Activated naive CD8-positive, alpha-beta T cell treated with anti-CD3 and anti-CD28 coated beads for 36 hours (primary cell): ENCODE measurements around the gene SLC17A8. TPM values are rescaled to one million over a fixed set of nuclear protein-coding genes. Genes with fewer than 3 reads are reported as not detected.

Experiments used
- DNase-seq: peaks from one replicate; pipeline ENCODE4 v3.0.0; 2021
- H3K27ac Mint-ChIP-seq: one replicate; pipeline ENCODE4 v1.8.0; 2022; ENCODE audit warnings: mild to moderate bottlenecking, moderate library complexity, mixed read lengths
- H3K27me3 Mint-ChIP-seq: one replicate; pipeline ENCODE4 v1.8.0; 2022; ENCODE audit warnings: mild to moderate bottlenecking, mixed read lengths
- H3K36me3 Mint-ChIP-seq: one replicate; pipeline ENCODE4 v1.8.0; 2021; ENCODE audit warnings: mild to moderate bottlenecking, mixed read lengths
- H3K4me1 Mint-ChIP-seq: one replicate; pipeline ENCODE4 v1.8.0; 2021; ENCODE audit warnings: mixed read lengths
- H3K4me3 Mint-ChIP-seq: one replicate; pipeline ENCODE4 v1.8.0; 2022; ENCODE audit warnings: mild to moderate bottlenecking, moderate library complexity, mixed read lengths
- H3K9me3 Mint-ChIP-seq: one replicate; pipeline ENCODE4 v1.8.0; 2022; ENCODE audit warnings: mixed read lengths
- total RNA-seq, 2 experiments: library from RNA; stranded (reverse); gene quantifications; one replicate each; pipeline ENCODE4 v1.2.3, GENCODE V29; 2021

The SLC17A8 gene
- total RNA-seq, 2 experiments from 2014 or later: not detected

- H3K36me3 Mint-ChIP-seq: no peaks in the 10 kb centered on the region
- no peak for DNase-seq
- H3K4me1 Mint-ChIP-seq: no peaks in the 10 kb centered on the region
- H3K9me3 Mint-ChIP-seq: no peaks in the 10 kb centered on the region
- H3K27ac Mint-ChIP-seq: no peak overlapping the region
- H3K4me3 Mint-ChIP-seq: no peak overlapping the region
- peaks cover 4% of the 10 kb centered on the region for H3K27me3 Mint-ChIP-seq
These were observed 8.0 kb upstream of the SLC17A8 start for GRCh38 chr12:100348657-100349454.

GRCh38 chr12:100359248-100359647 lies 2.4 kb downstream of the SLC17A8 start:
- no peak overlapping the region for H3K27ac Mint-ChIP-seq
- H3K4me1 Mint-ChIP-seq: no peaks in the 10 kb centered on the region
- no peak overlapping the region for H3K4me3 Mint-ChIP-seq
- no peaks in the 10 kb centered on the region for H3K9me3 Mint-ChIP-seq
- H3K27me3 Mint-ChIP-seq: peaks cover 37% of the 10 kb centered on the region
- DNase-seq: no peak
- no peaks in the 10 kb centered on the region for H3K36me3 Mint-ChIP-seq

GRCh38 chr12:100359822-100360221 lies 2.9 kb downstream of the SLC17A8 start:
- Mint-ChIP-seq H3K27me3 (peaks cover 31% of the 10 kb centered on the region), H3K27ac (no peak overlapping the region), H3K4me1 (no peaks in the 10 kb centered on the region), H3K9me3 (no peaks in the 10 kb centered on the region), H3K36me3 (no peaks in the 10 kb centered on the region), H3K4me3 (no peak overlapping the region)
- DNase-seq: no peak

- H3K4me1 Mint-ChIP-seq: no peaks in the 10 kb centered on the region
- H3K27me3 Mint-ChIP-seq: peaks cover 28% of the 10 kb centered on the region
- no peak overlapping the region for H3K4me3 Mint-ChIP-seq
- H3K9me3 Mint-ChIP-seq: no peaks in the 10 kb centered on the region
- no peak for DNase-seq
- no peaks in the 10 kb centered on the region for H3K36me3 Mint-ChIP-seq
- no peak overlapping the region for H3K27ac Mint-ChIP-seq
These were observed 3.6 kb downstream of the SLC17A8 start for GRCh38 chr12:100360450-100360849.

- DNase-seq: no peak
- H3K4me3 Mint-ChIP-seq: no peak overlapping the region
- H3K36me3 Mint-ChIP-seq: no peaks in the 10 kb centered on the region
- H3K9me3 Mint-ChIP-seq: no peaks in the 10 kb centered on the region
- peaks cover 9% of the 10 kb centered on the region for H3K27me3 Mint-ChIP-seq
- H3K4me1 Mint-ChIP-seq: no peaks in the 10 kb centered on the region
- no peak overlapping the region for H3K27ac Mint-ChIP-seq
These were observed 7.5 kb downstream of the SLC17A8 start for GRCh38 chr12:100364324-100364723.

- Mint-ChIP-seq H3K27ac (no peak overlapping the region), H3K36me3 (no peaks in the 10 kb centered on the region), H3K4me3 (no peak overlapping the region), H3K27me3 (peaks cover 9% of the 10 kb centered on the region), H3K4me1 (no peaks in the 10 kb centered on the region), H3K9me3 (no peaks in the 10 kb centered on the region)
- no peak for DNase-seq
These were observed 8.5 kb downstream of the SLC17A8 start for GRCh38 chr12:100365411-100365810.

- no peak overlapping the region for H3K27ac Mint-ChIP-seq
- H3K9me3 Mint-ChIP-seq: no peaks in the 10 kb centered on the region
These were observed 11.2 kb downstream of the SLC17A8 start for GRCh38 chr12:100368066-100368465.

GRCh38 chr12:100371146-100371545 lies 14.3 kb downstream of the SLC17A8 start:
- no peak for DNase-seq

More at GRCh38 chr12:100368066-100368465, 11.2 kb downstream of the SLC17A8 start:
- no peaks in the 10 kb centered on the region for H3K36me3 Mint-ChIP-seq
- DNase-seq: no peak
- H3K4me1 Mint-ChIP-seq: no peaks in the 10 kb centered on the region
- no peaks in the 10 kb centered on the region for H3K27me3 Mint-ChIP-seq
- H3K4me3 Mint-ChIP-seq: no peak overlapping the region

GRCh38 chr12:100372853-100373640 lies 16.2 kb downstream of the SLC17A8 start:
- DNase-seq: no peak
- H3K9me3 Mint-ChIP-seq: no peaks in the 10 kb centered on the region
- H3K36me3 Mint-ChIP-seq: no peaks in the 10 kb centered on the region
- no peak overlapping the region for H3K27ac Mint-ChIP-seq
- no peaks in the 10 kb centered on the region for H3K27me3 Mint-ChIP-seq
- H3K4me3 Mint-ChIP-seq: no peak overlapping the region
- H3K4me1 Mint-ChIP-seq: no peaks in the 10 kb centered on the region

More at GRCh38 chr12:100371146-100371545, 14.3 kb downstream of the SLC17A8 start:
- Mint-ChIP-seq H3K27ac (no peak overlapping the region), H3K4me3 (no peak overlapping the region), H3K9me3 (no peaks in the 10 kb centered on the region), H3K4me1 (no peaks in the 10 kb centered on the region), H3K36me3 (no peaks in the 10 kb centered on the region), H3K27me3 (no peaks in the 10 kb centered on the region)

GRCh38 chr12:100375038-100375735 lies 18.3 kb downstream of the SLC17A8 start:
- Mint-ChIP-seq H3K4me3 (no peak overlapping the region), H3K27me3 (no peaks in the 10 kb centered on the region), H3K36me3 (no peaks in the 10 kb centered on the region), H3K9me3 (no peaks in the 10 kb centered on the region), H3K27ac (no peak overlapping the region), H3K4me1 (no peaks in the 10 kb centered on the region)
- no peak for DNase-seq

- H3K27me3 Mint-ChIP-seq: no peaks in the 10 kb centered on the region
- H3K36me3 Mint-ChIP-seq: no peaks in the 10 kb centered on the region
- no peak overlapping the region for H3K4me3 Mint-ChIP-seq
- no peaks in the 10 kb centered on the region for H3K4me1 Mint-ChIP-seq
- DNase-seq: no peak
- H3K27ac Mint-ChIP-seq: no peak overlapping the region
- no peaks in the 10 kb centered on the region for H3K9me3 Mint-ChIP-seq
These were observed 19.3 kb downstream of the SLC17A8 start for GRCh38 chr12:100376161-100376560.

GRCh38 chr12:100381379-100381778 lies 24.5 kb downstream of the SLC17A8 start:
- no peak for DNase-seq
- H3K4me3 Mint-ChIP-seq: no peak overlapping the region
- H3K27ac Mint-ChIP-seq: no peak overlapping the region
- no peaks in the 10 kb centered on the region for H3K4me1 Mint-ChIP-seq
- no peaks in the 10 kb centered on the region for H3K36me3 Mint-ChIP-seq
- H3K9me3 Mint-ChIP-seq: no peaks in the 10 kb centered on the region
- H3K27me3 Mint-ChIP-seq: no peaks in the 10 kb centered on the region

GRCh38 chr12:100382338-100382737 lies 25.5 kb downstream of the SLC17A8 start:
- Mint-ChIP-seq H3K27me3 (no peaks in the 10 kb centered on the region), H3K27ac (no peak overlapping the region), H3K4me3 (no peak overlapping the region), H3K9me3 (no peaks in the 10 kb centered on the region), H3K36me3 (no peaks in the 10 kb centered on the region), H3K4me1 (no peaks in the 10 kb centered on the region)
- no peak for DNase-seq

GRCh38 chr12:100383586-100384558 lies 27.0 kb downstream of the SLC17A8 start:
- DNase-seq: no peak
- H3K4me3 Mint-ChIP-seq: no peak overlapping the region
- no peaks in the 10 kb centered on the region for H3K4me1 Mint-ChIP-seq
- no peaks in the 10 kb centered on the region for H3K36me3 Mint-ChIP-seq
- H3K27ac Mint-ChIP-seq: no peak overlapping the region
- H3K9me3 Mint-ChIP-seq: no peaks in the 10 kb centered on the region
- peaks cover 7% of the 10 kb centered on the region for H3K27me3 Mint-ChIP-seq
